ENCODE data around the gene RASGRP1. TPM values are rescaled to one million over a fixed set of nuclear protein-coding genes. Genes with fewer than 3 reads are reported as not detected.

Gene RASGRP1
- total and polyA plus RNA-seq, 10 of the 15 experiments (the other 5 are each of a cell fraction or from before 2014, with no cell fraction given), result 5.6 to 234 (median 20.9) TPM

- FAIRE-seq, result no peak
- Histone ChIP-seq H3K27me3 (replicated peaks in 1 of 2; ENCODE audit: control insufficient read depth in 2 of 2, insufficient read depth in 2 of 2, low read length in 1 of 2) (no peaks in the 10 kb centered on the region), H3K9me3 (replicated peaks; ENCODE audit: control insufficient read depth, insufficient read depth, low read length) (no peaks in the 10 kb centered on the region), H2AFZ (ENCODE audit: control insufficient read depth, low read depth, low read length) (no peak overlapping the region), H3K27ac (ENCODE audit: control insufficient read depth, insufficient read depth) (no peak overlapping the region), H3K9ac (ENCODE audit: control insufficient read depth, insufficient read depth, low read length) (no peak overlapping the region), H3K36me3 (ENCODE audit: control insufficient read depth in 2 of 2, insufficient read depth in 2 of 2, low read length in 1 of 2) (peaks cover 14 to 22% of the 10 kb centered on the region in 2 experiments), H3K4me3 (no peak overlapping the region), H4K20me1 (ENCODE audit: control insufficient read depth, insufficient read depth) (no peaks in the 10 kb centered on the region), H3K4me1 (ENCODE audit: control insufficient read depth, insufficient read depth, low read length) (peaks cover 18% of the 10 kb centered on the region), H3K4me2 (ENCODE audit: control insufficient read depth, insufficient read depth) (no peak overlapping the region), H3K79me2 (ENCODE audit: control insufficient read depth, insufficient read depth, low read length) (no peaks in the 10 kb centered on the region)
- intact Hi-C loops (cut with micrococcal nuclease; ENCODE audit: unreplicated experiment) (no loop called here), in situ Hi-C loops (cut with MboI) (no loop called here)
- no TSS peak for BruUV-seq (replicated peaks)
- TF ChIP-seq SREBF1 (IDR thresholded peaks at IDR 0.05; ENCODE audit: low read length) (no peak), YBX1 (IDR thresholded peaks at IDR 0.05) (no peak), SIN3A (IDR thresholded peaks at IDR 0.05; ENCODE audit: low read depth, low read length) (no peak), SMAD5 (IDR thresholded peaks at IDR 0.05; ENCODE audit: low read depth) (no peak), ZSCAN29 (IDR thresholded peaks at IDR 0.05) (no peak), BCL11A (IDR thresholded peaks at IDR 0.05; ENCODE audit: low read depth, low read length) (no peak), NFIC (IDR thresholded peaks at IDR 0.05; ENCODE audit: low read depth, low read length) (no peak), CEBPB (IDR thresholded peaks at IDR 0.05; ENCODE audit: borderline replicate concordance in 1 of 2, low read depth in 2 of 2, low read length in 2 of 2) (no peak), SMAD1 (IDR thresholded peaks at IDR 0.05; ENCODE audit: low read depth, partially characterized antibody) (no peak)
- TF ChIP-seq, protein P1, sequence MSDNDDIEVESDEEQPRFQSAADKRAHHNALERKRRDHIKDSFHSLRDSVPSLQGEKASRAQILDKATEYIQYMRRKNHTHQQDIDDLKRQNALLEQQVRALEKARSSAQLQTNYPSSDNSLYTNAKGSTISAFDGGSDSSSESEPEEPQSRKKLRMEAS (IDR thresholded peaks at IDR 0.05; ENCODE audit: low read depth, low read length), result no peak
- RAD21 ChIA-PET (ENCODE audit: unreplicated experiment), result interaction anchor here (0.7 to 1.8 kb wide), 4 partner anchors 9 to 187 kb away, joined by 3 to 6 read pairs (median 4); no protein-coding TSS in a partner anchor
- CTCF ChIA-PET, result interaction anchor here (1.0 to 4.9 kb wide), 8 partner anchors 9 to 187 kb away, joined by 3 to 37 read pairs (median 5); no protein-coding TSS in a partner anchor
- POLR2A ChIA-PET, result no interaction called here
- no peak for DNase-seq (ENCODE audit: low read depth, low spot score)
- WGBS (ENCODE audit: insufficient coverage, insufficient replicate concordance, low lambda C conversion rate, missing lambda C conversion rate), result 93% methylated on average over 1 of the region's 1 CpG
- SMC1A ChIA-PET (ENCODE audit: uncharacterized antibody, unreplicated experiment), result interaction anchor here (1.1 to 17.5 kb wide), 11 partner anchors 8 to 187 kb away, joined by 3 to 208 read pairs (median 4); partner anchors contain the start of gene FAM98B
- ATAC-seq, result no peak
These were observed 51.7 kb downstream of the RASGRP1 start for GRCh38 chr15:38512901-38513300.

All from GM12878 (cell line).